HG03139 (cell line): Measurements from ENCODE around the gene PSMF1.

Source experiments
- ATAC-seq: cut with Tn5 transposase; IDR thresholded peaks from one replicate; pipeline ENCODE4 v1.9.1; 2021; ENCODE audit not compliant: unreplicated experiment

PSMF1 gene, protein sequence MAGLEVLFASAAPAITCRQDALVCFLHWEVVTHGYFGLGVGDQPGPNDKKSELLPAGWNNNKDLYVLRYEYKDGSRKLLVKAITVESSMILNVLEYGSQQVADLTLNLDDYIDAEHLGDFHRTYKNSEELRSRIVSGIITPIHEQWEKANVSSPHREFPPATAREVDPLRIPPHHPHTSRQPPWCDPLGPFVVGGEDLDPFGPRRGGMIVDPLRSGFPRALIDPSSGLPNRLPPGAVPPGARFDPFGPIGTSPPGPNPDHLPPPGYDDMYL

GRCh38 chr20:1118336-1119127 is at the start of gene PSMF1:
PSMF1 (plus strand) TSS chr20:1118602; CDS start chr20:1118774, 172 bp downstream.
- peak; percentile 95 for ATAC-seq

DNA sequence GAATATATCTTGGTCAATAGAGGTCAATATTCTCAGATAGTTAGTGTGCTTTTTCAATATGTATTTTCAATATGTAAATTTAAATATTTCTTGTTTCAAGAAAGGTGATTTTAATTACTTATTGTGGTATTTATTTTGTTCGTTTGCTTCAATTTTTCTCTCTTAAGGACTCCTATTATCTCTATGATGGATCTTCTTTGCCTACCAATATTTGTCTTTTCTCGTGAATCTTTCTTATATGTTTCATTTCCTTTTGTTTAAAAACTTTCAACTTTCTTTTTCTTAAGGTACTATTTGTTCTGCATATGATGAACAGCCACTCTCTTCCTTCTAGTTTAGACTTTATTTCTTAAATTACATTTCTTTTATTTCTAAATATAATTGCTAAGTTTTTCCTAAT is 46.1 kb upstream of the PSMF1 start:
- no peak for ATAC-seq

DNA sequence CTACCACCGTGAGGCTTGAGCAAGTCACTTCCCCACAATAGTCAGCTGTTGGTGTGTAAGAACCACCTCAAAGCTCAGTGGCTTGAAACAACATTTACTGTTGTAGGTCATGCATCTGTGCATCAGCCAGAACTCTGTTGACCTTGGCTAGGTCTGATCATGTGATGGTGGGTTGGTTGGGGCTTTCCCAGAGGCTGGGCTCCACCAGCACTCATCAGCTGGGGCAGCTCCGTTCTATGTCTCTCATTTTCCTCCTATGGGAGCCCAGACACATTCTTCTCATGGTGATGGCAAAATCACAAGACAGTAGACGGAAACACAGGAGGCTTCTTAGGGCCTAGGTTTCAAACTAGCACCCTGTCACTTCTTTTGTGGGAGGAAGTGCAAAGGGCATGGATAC is 42.8 kb upstream of the PSMF1 start:
- no peak for ATAC-seq

DNA sequence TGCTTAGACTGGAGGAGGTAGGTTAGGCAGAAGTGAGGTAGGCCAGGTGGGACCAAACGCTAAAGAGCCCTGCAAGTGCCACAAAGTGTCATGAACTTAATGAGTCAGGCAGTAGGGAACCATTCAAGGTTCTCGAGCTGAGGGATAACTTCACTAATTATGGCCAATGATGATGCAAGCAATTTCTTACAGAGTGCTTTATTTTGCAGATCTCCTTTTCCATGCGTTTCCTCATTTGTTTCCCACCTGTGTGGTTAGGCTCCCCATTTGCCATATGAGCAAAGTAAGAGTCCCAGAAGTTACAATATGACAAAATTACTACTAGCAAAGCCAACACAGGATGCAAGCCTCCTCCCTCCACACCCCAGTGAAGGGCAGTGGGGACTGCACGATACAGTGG is 36.5 kb upstream of the PSMF1 start:
- ATAC-seq, result no peak

DNA sequence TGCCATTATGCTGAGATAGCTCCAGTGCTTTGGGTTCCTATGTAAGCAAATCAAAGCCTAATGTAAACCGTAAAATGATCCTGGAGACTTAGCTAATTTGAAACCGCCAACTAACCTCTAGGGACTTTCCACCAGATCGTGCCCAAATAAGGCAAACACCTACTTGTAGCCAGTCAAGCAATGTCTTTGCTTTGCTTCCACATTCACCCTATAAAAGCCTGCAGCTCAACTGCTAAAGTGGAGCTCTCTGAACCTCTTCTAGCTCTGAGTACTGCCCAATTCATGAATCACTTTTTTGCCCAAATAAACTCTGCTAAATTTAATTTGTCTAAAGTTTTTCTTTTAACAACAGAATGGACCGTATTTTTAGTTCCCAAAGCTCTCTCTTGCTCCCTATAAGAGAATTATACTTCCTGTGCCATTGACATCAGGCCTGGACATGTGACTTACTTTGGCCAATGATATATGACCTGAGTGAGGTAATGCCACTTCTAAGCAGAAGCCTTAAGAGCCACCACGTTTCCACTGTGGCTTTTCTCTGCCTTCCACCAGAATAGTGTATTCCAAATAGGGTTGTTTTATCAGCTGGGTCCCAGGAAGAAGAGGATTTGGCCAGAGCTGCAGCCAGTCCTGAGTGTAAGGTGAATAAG is 34.8 kb upstream of the PSMF1 start:
- ATAC-seq, result no peak

GRCh38 chr20:1085492-1086276 is 32.7 kb upstream of the PSMF1 start:
- no peak for ATAC-seq

DNA sequence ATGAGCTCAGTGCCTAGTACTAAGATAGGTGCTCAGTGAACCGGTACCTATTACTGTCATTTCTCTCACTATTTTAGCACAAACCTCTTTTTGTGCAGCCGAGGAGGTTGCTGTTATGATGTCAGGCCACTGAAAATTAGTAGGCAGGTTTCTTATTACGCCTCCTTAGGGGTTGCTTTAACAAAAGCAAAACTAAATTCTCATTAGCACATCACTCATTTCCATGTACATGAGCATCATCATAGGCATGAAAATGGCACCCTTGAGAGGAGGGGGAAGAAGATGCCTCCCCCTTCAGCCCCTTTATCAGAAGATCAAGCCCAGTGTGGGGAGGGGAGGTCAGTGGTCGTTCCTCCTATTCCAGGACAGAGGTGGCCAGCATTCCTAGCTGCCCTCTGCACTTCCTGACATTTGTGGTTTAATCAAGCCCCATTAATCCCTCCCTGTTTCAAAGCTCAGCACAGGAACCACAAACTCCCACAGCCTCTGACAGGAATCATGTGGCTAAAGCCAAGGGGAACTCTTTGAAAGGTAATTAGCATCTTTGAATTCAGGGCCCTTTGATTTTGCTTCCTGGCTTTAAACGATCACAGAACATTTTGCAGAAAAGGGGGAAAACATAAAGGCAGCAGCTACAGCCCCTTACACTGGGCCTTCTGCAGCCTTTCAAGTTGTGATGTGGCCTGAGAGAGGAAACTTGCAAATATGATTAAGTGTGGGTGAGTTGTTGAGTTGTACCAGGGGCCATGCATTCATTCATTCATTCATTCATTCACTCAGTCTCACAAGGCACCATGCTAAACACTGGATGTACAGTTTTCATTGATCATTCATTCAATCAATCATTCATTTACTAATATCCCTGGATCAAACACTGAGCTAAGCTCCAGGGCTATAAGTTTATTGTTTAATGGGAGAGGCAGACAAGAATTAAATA is 31.9 kb upstream of the PSMF1 start:
- no peak for ATAC-seq

DNA sequence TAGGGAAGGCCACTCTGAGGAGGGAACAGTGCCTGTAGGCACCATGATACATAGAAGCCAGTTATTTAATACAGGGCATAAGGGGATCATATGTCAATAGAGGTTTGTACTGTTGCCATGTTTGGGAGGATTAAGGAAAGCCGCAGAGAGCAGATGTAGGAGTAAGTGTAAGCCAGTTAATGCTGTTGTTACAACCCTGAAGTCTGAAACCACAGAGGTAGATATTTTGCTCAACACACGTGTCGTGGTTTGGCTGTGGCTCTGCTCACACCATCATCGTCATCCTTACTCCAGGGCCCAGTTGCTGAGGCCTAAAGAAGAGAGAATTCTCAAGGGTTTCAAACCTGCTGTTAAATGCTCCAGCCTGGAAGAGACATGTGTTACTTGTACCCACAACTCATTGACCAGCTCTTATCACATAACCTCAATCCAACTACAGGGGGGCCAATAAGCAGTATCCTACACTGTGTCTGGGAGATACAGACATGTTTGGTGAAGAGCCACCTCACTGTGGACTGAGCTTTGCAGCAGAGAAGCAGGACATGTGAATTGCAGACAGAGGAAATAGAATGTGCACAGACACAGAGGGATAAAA is 31.0 kb upstream of the PSMF1 start:
- no peak for ATAC-seq

GRCh38 chr20:1094751-1095150 is 23.7 kb upstream of the PSMF1 start:
- ATAC-seq, result no peak

- ATAC-seq, result no peak
Observed at GRCh38 chr20:1101533-1101932, 16.9 kb upstream of the PSMF1 start.

- ATAC-seq, result no peak
Observed at GRCh38 chr20:1102016-1102415, 16.4 kb upstream of the PSMF1 start.

DNA sequence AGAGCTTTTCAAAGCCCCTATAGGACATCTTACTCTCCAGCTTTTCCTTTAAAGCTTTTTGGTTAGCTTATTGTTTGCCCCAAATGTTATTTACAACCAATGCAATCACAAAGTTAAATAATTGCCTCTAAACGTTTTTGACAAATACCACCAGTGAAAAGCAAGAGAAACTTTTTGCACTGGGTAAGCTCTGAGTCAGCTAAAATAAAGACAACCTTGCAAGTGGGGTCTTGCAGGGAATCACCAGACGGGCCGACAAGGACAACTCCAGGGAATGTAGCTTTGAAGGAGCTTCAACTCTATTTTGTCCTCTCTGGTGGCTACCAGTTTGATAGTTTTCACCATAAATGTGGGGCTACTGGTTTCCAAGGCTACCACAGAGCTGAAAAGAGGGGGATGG is 14.7 kb upstream of the PSMF1 start:
- no peak for ATAC-seq

DNA sequence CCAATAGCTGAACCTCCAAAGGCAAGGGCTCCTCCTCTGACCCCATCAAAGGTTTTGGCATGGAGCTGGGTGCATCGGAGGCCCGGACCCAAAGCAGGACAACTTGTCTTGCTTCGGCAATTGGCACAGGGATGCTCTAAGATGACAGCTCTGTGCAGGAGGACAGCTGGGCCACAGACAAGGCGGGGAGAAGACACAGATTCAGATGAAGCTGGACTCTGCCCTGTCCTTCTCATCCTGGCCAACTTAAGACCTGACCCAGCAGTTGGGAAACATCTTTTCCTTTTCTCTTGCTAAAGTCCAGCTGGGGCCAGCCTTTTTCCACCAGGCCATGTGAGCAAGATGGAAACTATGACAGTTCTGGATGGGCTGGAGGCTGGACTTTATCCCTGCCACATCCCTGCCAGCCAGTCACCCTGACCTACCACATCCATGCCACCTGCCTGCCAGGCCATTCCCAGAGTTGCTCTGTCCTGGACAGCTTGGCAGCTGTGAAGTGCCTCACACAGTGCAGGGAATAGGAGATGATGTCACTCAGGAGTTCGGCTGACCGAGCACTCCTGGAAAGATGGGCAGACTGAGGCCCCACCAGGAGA is 12.7 kb upstream of the PSMF1 start:
- ATAC-seq, result no peak

DNA sequence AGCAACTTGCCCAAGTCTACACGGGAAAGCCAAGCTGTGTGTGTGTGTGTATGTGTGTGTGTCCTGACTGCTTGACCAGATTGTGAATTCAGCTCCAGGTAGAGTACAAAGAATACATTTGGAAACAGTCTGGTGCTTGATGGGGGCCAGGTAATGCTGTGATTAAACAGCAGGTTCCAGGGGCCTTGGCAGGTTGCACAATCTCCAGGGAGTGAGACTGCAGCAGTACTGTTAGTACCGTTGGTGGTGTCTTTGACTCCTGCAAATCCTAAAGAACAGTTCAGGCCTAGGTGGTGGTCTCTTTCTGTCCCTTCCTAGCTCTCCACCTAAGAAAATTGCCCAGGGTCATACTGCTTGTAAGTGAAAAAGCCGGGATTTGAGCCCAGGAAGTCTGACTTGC is 11.2 kb upstream of the PSMF1 start:
- ATAC-seq, result no peak

DNA sequence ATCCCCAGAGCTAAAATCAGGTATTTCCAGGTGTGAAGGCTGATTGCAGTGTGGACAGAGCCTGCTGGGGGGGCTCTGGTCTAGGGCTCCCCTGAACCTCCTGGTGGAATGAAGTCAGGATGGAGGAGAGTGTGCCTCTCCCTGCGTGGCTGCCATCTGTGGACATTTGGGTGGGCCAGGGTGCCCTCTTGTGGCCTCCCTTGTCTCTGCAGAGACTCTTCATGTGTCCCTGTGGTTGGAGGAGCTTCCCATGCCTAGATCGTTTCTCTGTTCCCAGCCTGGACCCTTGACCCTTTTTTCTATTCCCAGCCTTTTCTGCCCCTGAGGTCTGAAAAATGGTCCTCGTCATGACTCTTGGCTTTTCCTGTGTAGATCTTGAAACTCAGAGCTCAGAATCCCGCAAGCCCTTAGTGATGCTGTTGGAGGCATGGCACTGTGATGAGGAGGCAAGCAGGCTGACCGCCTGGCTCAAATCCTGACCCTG is 9.9 kb upstream of the PSMF1 start:
- no peak for ATAC-seq

- ATAC-seq, result no peak
Observed at GRCh38 chr20:1112908-1113307, 5.5 kb upstream of the PSMF1 start.

- ATAC-seq, result no peak
Observed at GRCh38 chr20:1118004-1118335, 432 bp upstream of the PSMF1 start.

GRCh38 chr20:1119128-1119505 is 715 bp downstream of the PSMF1 start:
- no peak for ATAC-seq

DNA sequence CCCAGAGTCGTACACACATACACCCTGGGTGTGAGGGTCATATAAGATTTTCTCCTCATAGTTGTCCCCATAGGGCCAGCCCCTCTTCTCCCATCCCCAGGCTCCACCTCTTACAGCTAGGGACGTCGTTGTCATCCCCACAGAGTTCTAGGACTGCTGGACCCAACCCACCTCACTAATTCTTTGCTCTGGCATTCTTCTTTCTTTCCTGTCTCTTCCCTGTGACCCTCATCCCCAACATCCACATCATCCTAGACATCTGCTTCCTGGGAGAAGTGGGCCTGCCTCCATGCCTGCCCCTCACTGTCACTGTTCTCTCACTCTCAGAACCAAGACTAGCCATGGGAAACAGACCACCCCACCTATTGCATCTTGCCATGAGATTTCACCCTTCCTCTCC is 1.1 kb downstream of the PSMF1 start:
- ATAC-seq, result no peak
